CD14-positive monocyte (primary cell): ENCODE measurements around the gene GRIN2C. TPM values are rescaled to one million over a fixed set of nuclear protein-coding genes. Genes with fewer than 3 reads are reported as not detected.

Experiments
- DNase-seq, 3 donors: peaks; one replicate each; pipeline ENCODE4 v3.0.0-alpha.2; 2011 to 2022
- H2AFZ ChIP-seq: 2 replicates; pipeline ENCODE4 v1.6.0; 2012; ENCODE audit warnings: mild to moderate bottlenecking, low read depth, low read length, inconsistent platforms; ENCODE audit not compliant: insufficient read depth, poor library complexity, severe bottlenecking
- H3K27ac ChIP-seq, 2 donors: 1 replicate in 1 of 2; 2 replicates in 1 of 2; pipeline ENCODE4 v1.5.1; 2012 to 2013; ENCODE audit warnings: low read length in 2 of 2, control low read depth in 1 of 2, inconsistent platforms in 1 of 2, low read depth in 1 of 2, mild to moderate bottlenecking in 1 of 2
- H3K27me3 ChIP-seq, 2 donors: one replicate each; pipeline versions ENCODE4 v1.6.0 to v1.6.1; 2011 to 2013; ENCODE audit warnings: low read length in 2 of 2; ENCODE audit not compliant: control insufficient read depth in 2 of 2, insufficient read depth in 2 of 2
- H3K36me3 ChIP-seq, 2 donors: replicated peaks in 1 of 2; 1 replicate in 1 of 2; 2 replicates in 1 of 2; pipeline versions ENCODE4 v1.5.1 to v1.6.1; 2012 to 2013; ENCODE audit warnings: low read length in 2 of 2, control low read depth in 1 of 2, inconsistent platforms in 1 of 2, mild to moderate bottlenecking in 1 of 2; ENCODE audit not compliant: insufficient read depth in 2 of 2, control insufficient read depth in 1 of 2
- H3K4me1 ChIP-seq, 2 donors: 1 replicate in 1 of 2; 2 replicates in 1 of 2; pipeline versions ENCODE4 v1.5.1 to v1.6.1; 2012 to 2013; ENCODE audit warnings: low read length in 2 of 2, control low read depth in 1 of 2, inconsistent platforms in 1 of 2, mild to moderate bottlenecking in 1 of 2, moderate library complexity in 1 of 2; ENCODE audit not compliant: insufficient read depth in 2 of 2, control insufficient read depth in 1 of 2
- H3K4me2 ChIP-seq: replicated peaks from 2 replicates; pipeline ENCODE3; 2012; ENCODE audit warnings: low read length, moderate library complexity, mild to moderate bottlenecking; ENCODE audit not compliant: poor library complexity, severe bottlenecking; ENCODE audit errors: extremely low read depth
- H3K4me3 ChIP-seq, 3 experiments: fragments of 200-600 bp in 1 of 3; sonication (generic) in 1 of 3; replicated peaks in 1 of 3; 1 replicate in 2 of 3; 2 replicates in 1 of 3; pipeline ENCODE4 v1.5.1; 2011 to 2013; ENCODE audit warnings: low read length in 3 of 3, mild to moderate bottlenecking in 3 of 3, control low read depth in 2 of 3, low read depth in 2 of 3, inconsistent platforms in 1 of 3, moderate library complexity in 1 of 3
- H3K79me2 ChIP-seq: 2 replicates; pipeline ENCODE4 v1.6.0; 2012; ENCODE audit warnings: mild to moderate bottlenecking, control low read depth, inconsistent platforms, low read length, moderate library complexity; ENCODE audit not compliant: insufficient read depth
- H3K9ac ChIP-seq: 2 replicates; pipeline ENCODE4 v1.6.0; 2017; ENCODE audit warnings: low read length, mild to moderate bottlenecking; ENCODE audit not compliant: insufficient read depth, poor library complexity, severe bottlenecking
- H3K9me3 ChIP-seq, 2 donors: replicated peaks in 1 of 2; 1 replicate in 1 of 2; 2 replicates in 1 of 2; pipeline versions ENCODE4 v1.5.1 to v1.6.1; 2012 to 2013; ENCODE audit warnings: low read length in 2 of 2, control low read depth in 1 of 2; ENCODE audit not compliant: control insufficient read depth in 1 of 2, insufficient read depth in 1 of 2
- H4K20me1 ChIP-seq: 2 replicates; pipeline ENCODE4 v1.6.0; 2012; ENCODE audit warnings: mild to moderate bottlenecking, low read length, control low read depth, moderate library complexity; ENCODE audit not compliant: insufficient read depth
- H3K27ac Mint-ChIP-seq, 7 donors: one replicate each; pipeline ENCODE4 v1.8.0; 2020; ENCODE audit warnings: mild to moderate bottlenecking in 7 of 7, mixed read lengths in 7 of 7, moderate library complexity in 6 of 7, inconsistent platforms in 2 of 7
- H3K27me3 Mint-ChIP-seq, 3 donors: one replicate each; pipeline ENCODE4 v1.8.0; 2021 to 2022; ENCODE audit warnings: low read depth in 3 of 3, mild to moderate bottlenecking in 3 of 3, mixed read lengths in 3 of 3, moderate library complexity in 3 of 3, inconsistent platforms in 1 of 3
- H3K36me3 Mint-ChIP-seq, 2 donors: one replicate each; pipeline ENCODE4 v1.8.0; 2020; ENCODE audit warnings: mixed read lengths in 2 of 2, inconsistent platforms in 1 of 2, mild to moderate bottlenecking in 1 of 2
- H3K4me1 Mint-ChIP-seq: one replicate; pipeline ENCODE4 v1.8.0; 2020; ENCODE audit warnings: mild to moderate bottlenecking, mixed read lengths
- H3K4me3 Mint-ChIP-seq, 2 donors: one replicate each; pipeline ENCODE4 v1.8.0; 2020; ENCODE audit warnings: mild to moderate bottlenecking in 2 of 2, mixed read lengths in 2 of 2, moderate library complexity in 1 of 2
- H3K9me3 Mint-ChIP-seq, 7 donors: one replicate each; pipeline ENCODE4 v1.8.0; 2020 to 2022; ENCODE audit warnings: mixed read lengths in 7 of 7, mild to moderate bottlenecking in 6 of 7, moderate library complexity in 6 of 7, inconsistent platforms in 2 of 7
- WGBS: methylation state at CpG from one replicate; pipeline ENCODE4 v1.1.5; 2013; ENCODE audit warnings: missing lambda C conversion rate; ENCODE audit not compliant: insufficient coverage; 5-methylcytosine and 5-hydroxymethylcytosine counted together
- intact Hi-C, 2 donors: fragments of 100-400 bp; cut with micrococcal nuclease; formaldehyde crosslinking; loops; one replicate each; pipeline versions ENCODE4 v1.15.0 to v1.15.1; 2023
- polyA plus RNA-seq, 3 donors: library from polyadenylated mRNA; depleted of rRNA in 1 of 3; unstranded in 2 of 3; stranded (reverse) in 1 of 3; fragments of 300-500 nt in 2 of 3; fragments of >200 nt in 1 of 3; fragmentation: Illumina TruSeq in 2 of 3; gene quantifications; 1 replicate in 2 of 3; 2 replicates in 1 of 3; pipeline ENCODE4 v1.2.3, GENCODE V29; 2012 to 2021
- TF ChIP-seq, protein P1 (sequence below): fragments of 200-600 bp; IDR thresholded peaks from one replicate; pipeline ENCODE4 v1.8.0; 2022; ENCODE audit warnings: antibody characterized with exemption, mild to moderate bottlenecking

GRIN2C gene
- polyA plus RNA-seq, 3 donors, result 0.04 TPM; not detected in 2

DNA sequence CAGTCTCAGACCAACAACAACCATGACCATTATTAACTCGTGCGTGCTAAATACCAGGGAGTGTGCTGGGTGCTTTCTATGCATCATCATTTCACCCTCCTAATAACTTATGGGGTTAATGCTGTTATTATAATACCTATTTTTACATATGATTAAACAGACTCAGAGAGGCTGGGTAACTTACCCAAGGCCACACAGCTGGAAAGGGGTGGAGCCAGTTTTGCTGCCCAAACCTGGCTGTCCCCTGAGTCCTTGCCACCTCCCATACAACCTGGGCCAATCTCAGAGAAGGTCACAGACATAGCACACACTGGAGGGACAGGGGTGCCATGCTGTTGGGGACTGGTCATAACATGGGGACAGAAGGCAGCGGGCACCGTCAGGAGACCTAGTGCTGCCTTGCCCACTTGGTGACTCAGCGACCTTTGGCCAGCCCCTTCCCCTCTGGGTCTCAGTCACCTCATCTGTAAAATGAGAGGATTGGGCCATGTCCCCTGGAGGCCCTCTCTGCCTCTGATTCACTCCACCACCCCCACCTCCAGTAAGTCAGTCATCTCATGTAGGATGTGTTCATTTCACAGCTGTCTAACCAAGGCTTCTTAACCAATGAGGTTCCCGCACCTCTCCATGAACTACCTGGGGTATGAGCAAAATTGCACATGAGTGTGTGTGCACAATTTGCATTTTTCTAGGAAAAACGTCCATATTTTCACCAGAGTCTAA is 45.2 kb upstream of the GRIN2C start:
- Histone ChIP-seq H3K4me2 (no peak overlapping the region), H3K27me3 (peaks cover 0 to 19% of the 10 kb centered on the region in 2 donors), H3K9ac (no peak overlapping the region), H3K36me3 (no peaks in the 10 kb centered on the region), H2AFZ (no peak overlapping the region), H3K9me3 (no peaks in the 10 kb centered on the region), H4K20me1 (no peaks in the 10 kb centered on the region), H3K4me1 (no peaks in the 10 kb centered on the region), H3K27ac (no peak overlapping the region), H3K79me2 (no peaks in the 10 kb centered on the region), H3K4me3 (no peak overlapping the region)
- no peak overlapping the region for H3K27ac Mint-ChIP-seq
- H3K36me3 Mint-ChIP-seq, result no peaks in the 10 kb centered on the region
- peaks cover 25 to 41% (median 39%) of the 10 kb centered on the region in 3 donors for H3K27me3 Mint-ChIP-seq
- TF ChIP-seq, protein P1, sequence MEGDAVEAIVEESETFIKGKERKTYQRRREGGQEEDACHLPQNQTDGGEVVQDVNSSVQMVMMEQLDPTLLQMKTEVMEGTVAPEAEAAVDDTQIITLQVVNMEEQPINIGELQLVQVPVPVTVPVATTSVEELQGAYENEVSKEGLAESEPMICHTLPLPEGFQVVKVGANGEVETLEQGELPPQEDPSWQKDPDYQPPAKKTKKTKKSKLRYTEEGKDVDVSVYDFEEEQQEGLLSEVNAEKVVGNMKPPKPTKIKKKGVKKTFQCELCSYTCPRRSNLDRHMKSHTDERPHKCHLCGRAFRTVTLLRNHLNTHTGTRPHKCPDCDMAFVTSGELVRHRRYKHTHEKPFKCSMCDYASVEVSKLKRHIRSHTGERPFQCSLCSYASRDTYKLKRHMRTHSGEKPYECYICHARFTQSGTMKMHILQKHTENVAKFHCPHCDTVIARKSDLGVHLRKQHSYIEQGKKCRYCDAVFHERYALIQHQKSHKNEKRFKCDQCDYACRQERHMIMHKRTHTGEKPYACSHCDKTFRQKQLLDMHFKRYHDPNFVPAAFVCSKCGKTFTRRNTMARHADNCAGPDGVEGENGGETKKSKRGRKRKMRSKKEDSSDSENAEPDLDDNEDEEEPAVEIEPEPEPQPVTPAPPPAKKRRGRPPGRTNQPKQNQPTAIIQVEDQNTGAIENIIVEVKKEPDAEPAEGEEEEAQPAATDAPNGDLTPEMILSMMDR, result no peak
- H3K4me3 Mint-ChIP-seq, result peak overlapping the region in 1 of 2 donors; percentile 15
- 83% methylated on average over 3 of the region's 7 CpGs for WGBS
- H3K9me3 Mint-ChIP-seq, result peaks cover 0 to 13% (median 2%) of the 10 kb centered on the region in 7 donors
- no peak for DNase-seq
- intact Hi-C loops, result no loop called here
- peaks cover 4% of the 10 kb centered on the region for H3K4me1 Mint-ChIP-seq

DNA sequence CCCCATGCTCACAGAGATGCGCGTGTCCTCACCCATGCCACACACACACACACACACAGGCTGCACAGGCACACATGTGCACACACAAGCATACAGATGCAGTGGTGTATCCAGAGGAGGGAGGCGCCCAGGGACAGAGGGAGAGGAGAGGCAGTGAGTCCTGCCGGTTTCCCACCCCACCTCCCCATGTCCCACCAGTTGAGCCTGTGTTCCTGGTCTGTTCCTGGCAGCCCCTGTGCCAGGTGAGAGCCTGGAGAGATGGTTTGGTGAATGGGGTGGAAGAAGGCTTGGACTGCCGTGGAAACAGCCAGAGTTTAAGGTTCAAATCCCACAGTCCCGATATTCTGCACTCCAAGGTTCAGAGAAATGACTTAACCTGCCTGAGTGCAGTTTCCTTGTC is 44.0 kb upstream of the GRIN2C start:
- H3K27me3 Mint-ChIP-seq, result peaks cover 28 to 44% (median 37%) of the 10 kb centered on the region in 3 donors
- peaks cover 0 to 19% of the 10 kb centered on the region in 2 donors for H3K27me3 ChIP-seq
- 79% methylated on average over 2 of the region's 6 CpGs for WGBS

More for the DNA sequence above, 44.0 kb upstream of the GRIN2C start:
- Mint-ChIP-seq H3K27ac (peak overlapping the region in 1 of 7 donors; percentile 62), H3K36me3 (no peaks in the 10 kb centered on the region), H3K9me3 (peaks cover 0 to 7% (median 2%) of the 10 kb centered on the region in 7 donors), H3K4me3 (no peak overlapping the region), H3K4me1 (peaks cover 2% of the 10 kb centered on the region)
- no peak overlapping the region for H3K4me3 ChIP-seq
- no peaks in the 10 kb centered on the region for H4K20me1 ChIP-seq
- no peak overlapping the region for H3K9ac ChIP-seq
- no peak overlapping the region for H3K27ac ChIP-seq
- no peak for DNase-seq
- H3K36me3 ChIP-seq, result no peaks in the 10 kb centered on the region
- intact Hi-C loops, result no loop called here
- H3K79me2 ChIP-seq, result no peaks in the 10 kb centered on the region
- TF ChIP-seq, protein P1, result no peak
- no peaks in the 10 kb centered on the region for H3K9me3 ChIP-seq
- H3K4me2 ChIP-seq, result no peak overlapping the region
- no peaks in the 10 kb centered on the region for H3K4me1 ChIP-seq
- H2AFZ ChIP-seq, result no peak overlapping the region
